Adrenal gland (tissue), 12 donors: Measurements from ENCODE around the gene UCHL1. TPM values are rescaled to one million over a fixed set of nuclear protein-coding genes. Genes with fewer than 3 reads are reported as not detected.
A peak's percentile ranks its signal among the peaks of the same experiment; 100 is the strongest.

Experiments
- DNase-seq, 7 donors: peaks; one replicate each; pipeline ENCODE4 v3.0.0-alpha.2; 2019 to 2020
- H3K27ac ChIP-seq, 5 donors: fragments of 200-600 bp; sonication (generic) in 4 of 5; 1 replicate in 3 of 5; 2 replicates in 2 of 5; pipeline versions ENCODE4 v1.5.1 to v1.8.0; 2016 to 2020; ENCODE audit warnings: mild to moderate bottlenecking in 1 of 5
- H3K27me3 ChIP-seq: fragments of 200-600 bp; 2 replicates; pipeline ENCODE4 v1.8.0; 2021
- H3K36me3 ChIP-seq, 2 donors: fragments of 200-600 bp; replicated peaks in 1 of 2; 1 replicate in 1 of 2; 2 replicates in 1 of 2; pipeline versions ENCODE4 v1.5.1 to v1.8.0; 2018 to 2022
- H3K4me1 ChIP-seq, 2 donors: fragments of 200-600 bp; replicated peaks in 1 of 2; 1 replicate in 1 of 2; 2 replicates in 1 of 2; pipeline versions ENCODE4 v1.5.1 to v1.8.0; 2018 to 2021
- H3K4me3 ChIP-seq, 4 donors: fragments of 200-600 bp; sonication (generic) in 3 of 4; one replicate each; pipeline ENCODE4 v1.5.1; 2016 to 2018
- H3K9me3 ChIP-seq, 3 donors: fragments of 200-600 bp; sonication (generic) in 1 of 3; replicated peaks in 1 of 3; 1 replicate in 2 of 3; 2 replicates in 1 of 3; pipeline versions ENCODE4 v1.5.1 to v1.8.0; 2016 to 2021
- CTCF ChIP-seq, 6 experiments: fragments of 450-650 bp in 4 of 6; fragments of 200-600 bp in 2 of 6; sonication (generic) in 1 of 6; IDR thresholded peaks; 1 replicate in 5 of 6; 2 replicates in 1 of 6; pipeline versions ENCODE4 v1.5.1 to v1.8.0; 2016 to 2021; ENCODE audit warnings: antibody characterized with exemption in 6 of 6, mild to moderate bottlenecking in 2 of 6, moderate library complexity in 1 of 6
- POLR2A ChIP-seq, 2 donors: fragments of 450-650 bp; IDR thresholded peaks; one replicate each; pipeline ENCODE4 v1.6.1; 2017; ENCODE audit warnings: antibody characterized with exemption in 2 of 2, mild to moderate bottlenecking in 2 of 2, moderate library complexity in 1 of 2
- WGBS, 4 donors: extraction: QIAGEN DNeasy Blood & Tissue Kit in 2 of 4; methylation state at CpG; one replicate each; pipeline versions ENCODE4 v1.1.5 to v1.1.7; 2013 to 2017; 5-methylcytosine and 5-hydroxymethylcytosine counted together
- intact Hi-C, 2 donors: fragments of 100-400 bp; cut with DNase I; formaldehyde crosslinking; loops; one replicate each; pipeline versions ENCODE4 v1.14.1 to v1.15.0; 2022 to 2023
- polyA plus RNA-seq, 3 donors: library from polyadenylated mRNA; stranded (reverse); fragments of 200-250 nt in 2 of 3; fragments of 350-450 nt in 1 of 3; fragmentation: Illumina TruSeq in 1 of 3; extraction: RNeasy Lipid Tissue Mini Kit (QIAGEN cat#74804) in 1 of 3; gene quantifications; one replicate each; pipeline ENCODE4 v1.2.3, GENCODE V29; 2013 to 2014
- total RNA-seq, 9 donors: library from RNA; depleted of rRNA in 4 of 9; stranded (reverse); fragments of >200 nt in 4 of 9; fragments of 120-200 nt in 1 of 9; fragmentation: NEBNext Ultra II Directional in 1 of 9; extraction: Animal tissue kit (Norgen Biotek cat#: 25700) in 1 of 9; gene quantifications; one replicate each; pipeline versions ENCODE4 v1.1.0 to v1.2.4, GENCODE V29; 2013 to 2023
- donor health status: healthy with polysubstance abuse.
- donor health status: Bipolar disorder and iron deficiency.
- donor health status: DM: yes; HTN: yes; CAD: no.
- donor health status: DM: no; HTN: no; CAD: no.
- donor health status: DM: no; HTN: no; CAD: no.
- donor health status: DM: yes; HTN: yes; CAD: no.

Gene UCHL1
- total and polyA plus RNA-seq, 12 donors, result 12.1 to 1,275 (median 84.4) TPM

GRCh38 chr4:41209901-41210300, 46.8 kb upstream of the UCHL1 start:
- Histone ChIP-seq H3K4me1 (peaks cover 4 to 22% of the 10 kb centered on the region in 2 donors), H3K4me3 (no peak overlapping the region), H3K36me3 (no peaks in the 10 kb centered on the region), H3K9me3 (no peaks in the 10 kb centered on the region), H3K27me3 (no peaks in the 10 kb centered on the region), H3K27ac (no peak overlapping the region)
- no peak for DNase-seq
- no peak for TF ChIP-seq POLR2A (IDR thresholded peaks at IDR 0.05)
- TF ChIP-seq CTCF (IDR thresholded peaks at IDR 0.05), result no peak
- WGBS, 4 donors, result 89 to 95% (median 93%) methylated on average over 9 of the region's 9 CpGs
- intact Hi-C loops, result loop anchor here (5.0 kb wide), 3 partner anchors 233 to 288 kb away; no protein-coding TSS in a partner anchor

- no peak for TF ChIP-seq CTCF (IDR thresholded peaks at IDR 0.05)
- no peak for TF ChIP-seq POLR2A (IDR thresholded peaks at IDR 0.05)
- DNase-seq, result no peak
- Histone ChIP-seq H3K36me3 (no peaks in the 10 kb centered on the region), H3K4me1 (peaks cover 4 to 28% of the 10 kb centered on the region in 2 donors), H3K4me3 (peak overlapping the region in 1 of 4 donors; percentile 88), H3K27me3 (no peaks in the 10 kb centered on the region), H3K27ac (no peak overlapping the region), H3K9me3 (no peaks in the 10 kb centered on the region)
- intact Hi-C loops, result loop anchor here (5.0 kb wide), 3 partner anchors 235 to 290 kb away; no protein-coding TSS in a partner anchor
- 88 to 94% (median 90%) methylated on average over 1 of the region's 1 CpG for WGBS, 4 donors
Observed at GRCh38 chr4:41211951-41212615, 44.6 kb upstream of the UCHL1 start.

GRCh38 chr4:41212616-41213203, 44.0 kb upstream of the UCHL1 start:
- intact Hi-C loops, result loop anchor here (5.0 kb wide), 3 partner anchors 235 to 290 kb away; no protein-coding TSS in a partner anchor
- H3K9me3 ChIP-seq, result no peaks in the 10 kb centered on the region
- peak overlapping the region in 2 of 4 donors; percentile 66 to 88 for H3K4me3 ChIP-seq
- peaks cover 4 to 30% of the 10 kb centered on the region in 2 donors for H3K4me1 ChIP-seq
- no peaks in the 10 kb centered on the region for H3K27me3 ChIP-seq
- H3K36me3 ChIP-seq, result no peaks in the 10 kb centered on the region
- no peak overlapping the region for H3K27ac ChIP-seq
- DNase-seq, result peak in 6 of 7 donors; percentile 37 to 69 (median 54)
- peak; percentile 30 to 67 (median 59) for TF ChIP-seq CTCF (IDR thresholded peaks at IDR 0.05)
- TF ChIP-seq POLR2A (IDR thresholded peaks at IDR 0.05), result no peak
- WGBS, 4 donors, result 11 to 20% (median 12%) methylated on average over 12 of the region's 12 CpGs

GRCh38 chr4:41213625-41214135, 43.0 kb upstream of the UCHL1 start:
- Histone ChIP-seq H3K4me3 (peak overlapping the region; percentile 56 to 89 (median 77)), H3K27ac (peak overlapping the region in 4 of 5 donors; percentile 60 to 89 (median 82)), H3K9me3 (no peaks in the 10 kb centered on the region), H3K4me1 (peaks cover 4 to 30% of the 10 kb centered on the region in 2 donors), H3K36me3 (no peaks in the 10 kb centered on the region), H3K27me3 (no peaks in the 10 kb centered on the region)
- WGBS, 4 donors, result 0 to 1% (median 1%) methylated on average over 12 to 35 of the region's 35 CpGs
- intact Hi-C loops, result loop anchor here (2.0 to 5.0 kb wide), 4 partner anchors 236 to 291 kb away; no protein-coding TSS in a partner anchor
- peak in 5 of 7 donors; percentile 32 to 43 (median 38) for DNase-seq
- TF ChIP-seq POLR2A (IDR thresholded peaks at IDR 0.05) (no peak), CTCF (IDR thresholded peaks at IDR 0.05) (no peak)
